Measurements from ENCODE around the gene OTULIN.

OTULIN gene

GRCh38 chr5:14730466-14730865 lies 65.9 kb downstream of the OTULIN start:
- FAIRE-seq (no peak), DNase-seq (ENCODE audit: insufficient read length, low spot score) (no peak)
- no peak for TF ChIP-seq CTCF (IDR thresholded peaks at IDR 0.05; ENCODE audit: insufficient read depth, missing control alignments)

DNA sequence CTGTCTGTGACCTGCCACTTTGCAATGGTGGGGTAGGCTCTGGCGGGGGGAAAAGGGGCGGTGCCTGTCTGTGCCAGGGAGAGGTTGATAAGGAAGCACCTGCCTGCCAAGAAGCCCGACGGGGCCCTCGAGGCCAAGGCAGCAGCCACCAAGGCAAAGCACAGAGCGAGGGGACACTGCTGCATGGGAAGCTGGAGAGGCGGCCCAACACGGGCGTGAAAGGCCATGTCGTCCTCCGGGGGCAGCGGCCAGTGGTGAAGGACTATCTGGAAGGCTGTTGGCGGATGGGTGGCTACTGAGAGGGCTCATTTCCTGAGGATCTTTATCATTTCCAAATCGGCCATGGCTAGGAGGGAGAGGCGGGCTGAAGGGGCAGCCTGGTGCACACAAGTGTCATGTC lies 66.4 kb downstream of the OTULIN start:
- TF ChIP-seq CTCF (IDR thresholded peaks at IDR 0.05; ENCODE audit: insufficient read depth, missing control alignments) = no peak
- no peak for DNase-seq (ENCODE audit: insufficient read length, low spot score)
- no peak for FAIRE-seq

- DNase-seq (ENCODE audit: insufficient read length, low spot score) = no peak
- no peak for FAIRE-seq
- TF ChIP-seq CTCF (IDR thresholded peaks at IDR 0.05; ENCODE audit: insufficient read depth, missing control alignments) = no peak
Observed at GRCh38 chr5:14732991-14733390, 68.5 kb downstream of the OTULIN start.

DNA sequence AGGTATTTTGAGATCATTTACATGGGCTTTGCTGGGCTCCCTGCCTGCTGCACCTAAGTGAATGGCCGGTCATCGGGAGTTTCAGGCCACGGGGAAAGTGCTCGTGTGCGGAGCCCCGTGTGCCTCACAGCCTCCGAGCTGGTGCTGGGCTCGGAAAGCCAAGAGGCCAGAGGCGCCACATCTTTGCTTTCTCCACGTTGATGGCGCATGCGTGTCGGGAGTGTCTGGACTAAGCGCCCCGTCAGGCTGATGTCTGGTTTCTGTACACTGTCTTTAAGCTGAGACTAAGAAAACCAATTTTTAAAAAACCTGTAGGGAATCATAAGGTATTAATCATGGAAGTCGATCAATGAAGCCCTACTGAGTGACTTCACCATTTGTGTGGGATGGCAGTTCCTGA lies 69.1 kb downstream of the OTULIN start:
- FAIRE-seq = no peak
- no peak for DNase-seq (ENCODE audit: insufficient read length, low spot score)
- TF ChIP-seq CTCF (IDR thresholded peaks at IDR 0.05; ENCODE audit: insufficient read depth, missing control alignments) = no peak

GRCh38 chr5:14734396-14734795 lies 69.9 kb downstream of the OTULIN start:
- FAIRE-seq (no peak), DNase-seq (ENCODE audit: insufficient read length, low spot score) (no peak)

DNA sequence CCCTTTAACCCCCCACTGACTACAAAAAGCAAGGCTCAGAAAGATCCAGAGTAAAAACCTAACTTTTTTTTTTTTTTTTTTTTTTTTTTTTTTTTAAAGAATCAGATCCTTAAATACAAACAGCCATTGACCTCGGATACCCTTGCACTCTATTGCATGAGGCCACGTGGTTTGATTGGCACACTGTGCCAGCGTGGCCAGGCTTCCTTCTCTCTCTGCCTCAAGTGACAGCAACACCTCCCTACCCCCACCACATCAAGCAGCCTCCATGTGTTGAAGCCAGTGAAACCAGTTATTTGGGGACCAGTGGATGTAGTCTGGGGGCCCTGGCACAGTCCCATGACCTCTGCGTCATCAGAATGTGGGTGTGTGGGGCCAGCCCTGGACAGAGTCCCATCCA lies 71.4 kb downstream of the OTULIN start:
- FAIRE-seq (no peak), DNase-seq (ENCODE audit: insufficient read length, low spot score) (no peak)
- no peak for TF ChIP-seq CTCF (IDR thresholded peaks at IDR 0.05; ENCODE audit: insufficient read depth, missing control alignments)

More at GRCh38 chr5:14734396-14734795, 69.9 kb downstream of the OTULIN start:
- TF ChIP-seq CTCF (IDR thresholded peaks at IDR 0.05; ENCODE audit: insufficient read depth, missing control alignments) = no peak

DNA sequence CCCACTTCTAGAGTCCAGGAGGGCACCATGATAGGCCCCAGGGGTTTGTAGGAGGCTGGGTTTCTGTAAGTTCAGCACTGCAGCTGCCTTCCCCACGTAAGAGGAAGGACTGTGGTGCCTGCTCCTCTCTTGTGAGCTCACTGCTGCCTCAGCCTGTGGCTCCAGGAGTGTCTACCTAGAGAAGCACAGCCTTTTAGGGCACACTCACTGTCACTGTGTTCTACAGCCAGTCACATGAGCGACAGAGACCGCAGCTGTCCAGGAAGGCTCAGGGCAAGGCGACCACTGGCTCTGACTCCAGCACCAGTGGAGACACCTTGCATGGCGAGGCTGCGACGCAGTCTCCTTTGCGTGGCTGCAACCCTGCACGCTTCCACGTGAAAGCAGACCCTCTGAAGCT lies 72.8 kb downstream of the OTULIN start:
- DNase-seq (ENCODE audit: insufficient read length, low spot score) = no peak
- TF ChIP-seq CTCF (IDR thresholded peaks at IDR 0.05; ENCODE audit: insufficient read depth, missing control alignments) = no peak
- FAIRE-seq = no peak

Measured in D721Med (cell line).